DOHH2 (cell line): Measurements from ENCODE around the gene BFSP1.

ENCODE experiments used
- CTCF ChIP-seq: fragments of 200-600 bp; sonication (generic); IDR thresholded peaks from one replicate; pipeline ENCODE4 v1.5.1; 2014; ENCODE audit warnings: antibody characterized with exemption, mild to moderate bottlenecking, low read depth, low read length; ENCODE audit not compliant: poor library complexity, severe bottlenecking
- EZH2phosphoT487 ChIP-seq: fragments of 200-600 bp; sonication (generic); IDR thresholded peaks from 2 replicates; pipeline ENCODE4 v1.6.1; 2017; ENCODE audit warnings: borderline replicate concordance, mild to moderate bottlenecking, antibody characterized with exemption, low read length, moderate library complexity, mixed read lengths

- no peak for TF ChIP-seq CTCF
- peak; percentile 80; the same call in 1 of the 2 replicates for TF ChIP-seq EZH2phosphoT487
Measured at GRCh38 chr20:17568972-17569521, 37.9 kb upstream of the BFSP1 start.
